Endodermal cell (in vitro differentiated cells): ENCODE results near the gene TRIM16. TPM values are rescaled to one million over a fixed set of nuclear protein-coding genes. Genes with fewer than 3 reads are reported as not detected.
"Not testable (repeated sequence)": the region's sequence is repeated elsewhere in the genome, so short reads cannot be mapped to it uniquely, and the experiment has no call there.

Experiments
- DNase-seq: peaks from one replicate; pipeline ENCODE4 v3.0.0-alpha.2; 2017
- H3K27ac ChIP-seq: 2 replicates; pipeline ENCODE4 v1.5.1; 2013; ENCODE audit warnings: mild to moderate bottlenecking, low read depth, low read length, moderate library complexity
- H3K27me3 ChIP-seq: 2 replicates; pipeline ENCODE4 v1.6.1; 2013; ENCODE audit warnings: mild to moderate bottlenecking, low read length, moderate library complexity; ENCODE audit not compliant: insufficient read depth, control insufficient read depth, poor library complexity, severe bottlenecking
- H3K36me3 ChIP-seq: 2 replicates; pipeline ENCODE4 v1.7.0; 2013; ENCODE audit warnings: mild to moderate bottlenecking, low read length, moderate library complexity; ENCODE audit not compliant: control insufficient read depth, insufficient read depth
- H3K4me1 ChIP-seq: one replicate; pipeline ENCODE4 v1.7.0; 2013; ENCODE audit warnings: low read length; ENCODE audit not compliant: control insufficient read depth, insufficient read depth
- H3K4me3 ChIP-seq: 2 replicates; pipeline ENCODE4 v1.5.1; 2013; ENCODE audit warnings: mild to moderate bottlenecking, low read length, moderate library complexity
- H3K9ac ChIP-seq: 2 replicates; pipeline ENCODE4 v1.6.1; 2013; ENCODE audit warnings: mild to moderate bottlenecking, low read length, moderate library complexity; ENCODE audit not compliant: poor library complexity, severe bottlenecking; ENCODE audit errors: extremely low read depth
- H3K9me3 ChIP-seq: 2 replicates; pipeline ENCODE4 v1.6.1; 2013; ENCODE audit warnings: mild to moderate bottlenecking, low read length, moderate library complexity; ENCODE audit not compliant: control insufficient read depth
- H3K27ac Mint-ChIP-seq: 2 replicates; pipeline ENCODE4 v1.8.0; 2020; ENCODE audit warnings: mixed read lengths
- H3K27me3 Mint-ChIP-seq: 2 replicates; pipeline ENCODE4 v1.8.0; 2021; ENCODE audit warnings: mild to moderate bottlenecking, mixed read lengths; ENCODE audit not compliant: insufficient read depth
- H3K36me3 Mint-ChIP-seq: 2 replicates; pipeline ENCODE4 v1.8.0; 2020; ENCODE audit warnings: low read depth, mixed read lengths
- H3K4me1 Mint-ChIP-seq: 2 replicates; pipeline ENCODE4 v1.8.0; 2020; ENCODE audit warnings: mixed read lengths
- H3K4me3 Mint-ChIP-seq: 2 replicates; pipeline ENCODE4 v1.8.0; 2020; ENCODE audit warnings: mild to moderate bottlenecking, moderate library complexity, mixed read lengths
- H3K9me3 Mint-ChIP-seq: 2 replicates; pipeline ENCODE4 v1.8.0; 2020; ENCODE audit warnings: mild to moderate bottlenecking, mixed read lengths
- CTCF ChIP-seq: fragments of 200-600 bp; sonication (generic); conservative IDR thresholded peaks from 2 replicates; pipeline ENCODE4 v1.5.0; 2021; ENCODE audit warnings: antibody characterized with exemption, mild to moderate bottlenecking
- WGBS, 2 experiments: methylation state at CpG; one replicate each; pipeline versions ENCODE4 v1.1.5 to v1.1.7; 2013; ENCODE audit warnings: missing lambda C conversion rate in 2 of 2, mixed read lengths in 1 of 2; ENCODE audit not compliant: insufficient coverage in 1 of 2, insufficient read length in 1 of 2; 5-methylcytosine and 5-hydroxymethylcytosine counted together
- total RNA-seq, 2 donors: library from RNA; stranded (reverse); fragmentation: NEBNext Ultra II Directional in 1 of 2; extraction: Animal tissue kit (Norgen Biotek cat#: 25700) in 1 of 2; gene quantifications; 2 replicates in 1 of 2; 3 replicates in 1 of 2; pipeline ENCODE4 v1.2.1, GENCODE V29; 2021

Gene TRIM16
- total RNA-seq, 2 donors from 2014 or later: 19.4 to 34.6 TPM

- no peaks in the 10 kb centered on the region for H3K9me3 ChIP-seq
- peaks cover 21% of the 10 kb centered on the region for H3K4me1 ChIP-seq
- Mint-ChIP-seq H3K4me3 (no peak overlapping the region), H3K36me3 (peaks cover 4% of the 10 kb centered on the region), H3K4me1 (peaks cover 45% of the 10 kb centered on the region), H3K27ac (no peak overlapping the region), H3K27me3 (no peaks in the 10 kb centered on the region), H3K9me3 (no peaks in the 10 kb centered on the region)
- H3K36me3 ChIP-seq: no peaks in the 10 kb centered on the region
- TF ChIP-seq CTCF: no peak
- H3K27me3 ChIP-seq: no peaks in the 10 kb centered on the region
- WGBS, 2 experiments: 88 to 92% methylated on average over 4 to 6 of the region's 6 CpGs
- no peak overlapping the region for H3K27ac ChIP-seq
- DNase-seq: peak; percentile 40
- no peak overlapping the region for H3K9ac ChIP-seq
- H3K4me3 ChIP-seq: no peak overlapping the region
These were observed 34.2 kb downstream of the TRIM16 start for GRCh38 chr17:15649861-15650421.

- Histone ChIP-seq H3K4me1 (peaks cover 10% of the 10 kb centered on the region), H3K9ac (no peak overlapping the region), H3K36me3 (no peaks in the 10 kb centered on the region), H3K9me3 (no peaks in the 10 kb centered on the region), H3K4me3 (no peak overlapping the region), H3K27me3 (no peaks in the 10 kb centered on the region), H3K27ac (no peak overlapping the region)
- Mint-ChIP-seq H3K27me3 (no peaks in the 10 kb centered on the region), H3K27ac (peak overlapping the region; percentile 84), H3K4me1 (peaks cover 30% of the 10 kb centered on the region), H3K36me3 (peaks cover 4% of the 10 kb centered on the region), H3K4me3 (no peak overlapping the region), H3K9me3 (no peaks in the 10 kb centered on the region)
- no peak for TF ChIP-seq CTCF
- WGBS, 2 experiments: 78 to 90% methylated on average over 5 of the region's 5 CpGs
- DNase-seq: no peak
These were observed 35.7 kb downstream of the TRIM16 start for GRCh38 chr17:15648386-15648785.

- H3K4me3 Mint-ChIP-seq, H3K27me3 Mint-ChIP-seq, H3K27ac ChIP-seq, H3K27me3 ChIP-seq, H3K4me3 ChIP-seq, H3K9me3 Mint-ChIP-seq, H3K36me3 ChIP-seq, H3K9me3 ChIP-seq, H3K4me1 ChIP-seq, H3K9ac ChIP-seq, H3K36me3 Mint-ChIP-seq: not testable (repeated sequence)
- Mint-ChIP-seq H3K4me1 (peaks cover 15% of the 10 kb centered on the region), H3K27ac (peak overlapping the region; percentile 79)
- WGBS, 2 experiments: 68% methylated on average over 5 of the region's 5 CpGs; no CpG with 5 or more reads in 1 of the 2 experiments
- DNase-seq: peak; percentile 73
These were observed 38.2 kb downstream of the TRIM16 start for GRCh38 chr17:15645942-15646312.

- H3K36me3 ChIP-seq, H3K27me3 Mint-ChIP-seq, H3K27me3 ChIP-seq, H3K4me3 ChIP-seq, H3K9me3 ChIP-seq, H3K9me3 Mint-ChIP-seq, H3K9ac ChIP-seq, H3K4me1 ChIP-seq, H3K36me3 Mint-ChIP-seq: not testable (repeated sequence)
- Mint-ChIP-seq H3K4me1 (peaks cover 11% of the 10 kb centered on the region), H3K27ac (peak overlapping the region; percentile 79), H3K4me3 (peak overlapping the region; percentile 29)
- peak overlapping the region; percentile 40 for H3K27ac ChIP-seq
- WGBS, 2 experiments: 62 to 86% methylated on average over 1 to 8 of the region's 10 CpGs
- DNase-seq: peak; percentile 86
These were observed 38.8 kb downstream of the TRIM16 start for GRCh38 chr17:15645099-15645941.

GRCh38 chr17:15642505-15643251, 41.4 kb downstream of the TRIM16 start:
- H3K27me3 Mint-ChIP-seq, H3K9me3 ChIP-seq, H3K27ac ChIP-seq, H3K36me3 ChIP-seq, H3K4me3 Mint-ChIP-seq, H3K9ac ChIP-seq, H3K4me1 ChIP-seq, H3K4me3 ChIP-seq, H3K9me3 Mint-ChIP-seq, H3K36me3 Mint-ChIP-seq, H3K4me1 Mint-ChIP-seq, H3K27ac Mint-ChIP-seq, H3K27me3 ChIP-seq, DNase-seq: not testable (repeated sequence)
- WGBS, 2 experiments: 100% methylated on average over 1 of the region's 12 CpGs; no CpG with 5 or more reads in 1 of the 2 experiments
